Stimulated activated CD4-positive, alpha-beta T cell treated with anti-CD3 and anti-CD28 coated beads, Interleukin-2, amount 100 ng/mL, for 48 hours (primary cell): ENCODE measurements around the gene CDC45.

Experiments
- DNase-seq, 2 donors: peaks; one replicate each; pipeline ENCODE4 v3.0.0-alpha.2; 2020

Gene CDC45

DNA sequence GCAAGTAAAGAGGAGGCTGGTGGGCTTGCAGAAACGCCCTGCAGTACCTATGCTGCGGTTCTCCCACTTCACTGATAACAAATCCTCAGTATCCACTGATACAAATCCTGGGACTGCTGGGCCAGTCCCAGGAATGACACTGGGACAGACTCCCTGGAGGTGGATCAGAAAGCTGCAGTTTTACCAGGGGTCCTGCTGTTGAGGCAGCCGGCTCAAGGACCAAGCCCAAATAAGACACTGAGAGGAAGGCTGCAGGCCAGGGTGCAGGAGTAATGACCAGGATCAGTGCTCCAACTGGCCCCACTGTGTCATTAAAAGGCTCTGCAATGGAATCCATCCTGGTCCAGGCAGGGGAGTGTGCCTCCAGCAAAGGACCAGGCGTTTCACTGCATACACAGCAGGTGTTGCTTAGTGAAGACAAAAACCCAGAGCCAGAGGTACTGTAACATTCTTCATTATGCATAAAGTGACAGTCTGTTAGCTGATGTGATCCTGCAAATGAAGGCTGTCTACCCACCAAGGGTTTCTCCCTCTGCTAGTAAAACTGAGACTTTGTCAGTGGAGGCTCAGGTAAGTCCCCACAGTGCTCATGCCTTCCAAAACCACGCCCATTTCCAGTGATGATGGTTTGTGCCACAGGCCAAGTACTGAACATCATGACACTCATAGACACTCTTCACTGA is 30.8 kb upstream of the CDC45 start:
- peak; percentile 46 to 52 for DNase-seq

DNA sequence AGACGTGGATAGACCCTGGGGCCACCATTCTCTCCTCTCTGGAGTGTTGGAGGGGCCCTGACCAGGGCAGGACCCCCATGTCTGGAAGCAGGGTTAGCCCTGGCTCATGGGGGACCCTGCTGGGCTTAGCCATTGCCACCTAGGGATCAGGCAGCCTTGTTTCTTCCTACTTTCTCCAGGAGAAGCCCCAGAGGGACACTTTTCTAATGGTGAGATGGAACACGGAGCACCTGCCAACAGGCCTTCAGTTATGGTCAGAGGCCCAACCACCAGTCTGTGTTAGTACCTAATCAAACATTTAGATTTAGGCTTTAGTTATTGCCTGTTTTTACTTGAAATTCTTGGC is 30.3 kb upstream of the CDC45 start:
- DNase-seq: no peak

DNA sequence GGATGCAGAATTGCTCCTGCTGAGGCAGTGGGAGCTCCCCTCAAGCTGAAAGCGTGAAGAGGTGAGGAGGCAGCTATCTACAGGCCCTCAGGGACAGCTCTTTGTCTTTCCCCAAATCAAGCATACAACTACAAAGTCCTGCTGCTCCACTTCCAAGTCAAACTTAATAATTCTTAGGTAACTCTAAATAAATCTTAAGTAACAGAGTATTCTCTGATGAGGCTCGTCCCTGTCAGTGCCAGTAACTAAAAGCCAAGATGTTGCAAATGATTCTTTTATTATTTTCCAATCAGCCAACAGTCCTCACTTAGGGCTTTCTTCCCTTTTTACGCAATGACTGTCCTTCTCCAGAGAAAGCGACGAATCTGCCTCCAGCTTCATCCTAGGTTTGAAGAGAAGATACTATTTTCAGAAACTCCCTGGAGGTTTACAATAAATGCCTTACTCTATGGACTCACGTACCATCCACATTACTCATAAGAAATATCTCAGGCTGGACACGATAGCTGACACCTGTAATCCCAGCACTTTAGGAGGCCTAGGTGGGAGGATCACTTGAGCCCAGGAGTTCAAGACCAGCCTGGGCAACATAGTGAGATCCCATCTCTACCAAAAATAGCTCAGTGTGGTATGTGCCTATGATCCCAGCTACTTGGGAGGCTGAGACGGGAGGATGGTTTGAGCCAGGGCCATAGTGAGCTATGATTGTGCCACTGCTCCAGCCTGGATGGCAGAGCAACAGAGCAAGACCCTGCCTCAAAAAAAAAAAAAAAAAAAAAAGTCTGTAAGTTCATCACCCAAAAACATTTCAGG is 29.2 kb upstream of the CDC45 start:
- DNase-seq: no peak

DNA sequence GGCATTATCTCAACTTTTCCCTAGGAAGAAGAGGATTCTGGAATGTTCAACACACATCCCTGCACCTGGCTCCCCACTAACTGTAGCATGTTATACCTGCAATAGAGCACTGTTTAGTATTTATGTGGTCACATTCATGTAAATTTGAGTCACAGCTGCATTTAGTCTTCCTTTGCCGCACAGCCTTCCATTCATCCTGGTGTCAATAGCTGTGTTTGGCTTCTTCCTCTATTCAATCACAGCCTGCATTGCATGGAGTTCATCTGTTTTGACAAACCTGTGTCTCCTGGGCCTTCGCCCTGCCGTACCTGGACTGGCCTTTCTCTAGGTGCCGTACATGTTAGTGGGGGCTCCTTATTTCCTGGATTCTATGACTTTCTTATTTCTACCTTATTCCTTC is 28.1 kb upstream of the CDC45 start:
- no peak for DNase-seq

DNA sequence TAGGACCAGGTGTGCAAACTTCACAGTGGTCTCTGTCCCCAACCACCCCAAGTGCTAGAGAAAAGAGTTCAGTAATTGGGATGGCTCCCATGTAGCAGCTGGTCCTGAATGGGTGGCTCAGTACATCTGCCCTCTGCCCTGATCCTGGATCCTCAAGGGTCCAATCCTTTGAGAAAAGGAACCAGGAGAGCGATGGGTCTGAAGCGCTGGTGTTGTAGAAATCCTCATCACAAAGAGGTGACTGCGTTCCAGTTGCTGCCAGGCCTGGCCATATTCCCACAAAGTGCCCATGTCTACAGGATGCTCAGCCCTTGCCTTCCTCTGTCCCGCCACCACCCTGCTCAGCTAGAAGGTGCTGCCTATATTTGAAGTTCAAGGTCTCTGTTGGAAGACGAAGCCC is 26.0 kb upstream of the CDC45 start:
- DNase-seq: no peak

DNA sequence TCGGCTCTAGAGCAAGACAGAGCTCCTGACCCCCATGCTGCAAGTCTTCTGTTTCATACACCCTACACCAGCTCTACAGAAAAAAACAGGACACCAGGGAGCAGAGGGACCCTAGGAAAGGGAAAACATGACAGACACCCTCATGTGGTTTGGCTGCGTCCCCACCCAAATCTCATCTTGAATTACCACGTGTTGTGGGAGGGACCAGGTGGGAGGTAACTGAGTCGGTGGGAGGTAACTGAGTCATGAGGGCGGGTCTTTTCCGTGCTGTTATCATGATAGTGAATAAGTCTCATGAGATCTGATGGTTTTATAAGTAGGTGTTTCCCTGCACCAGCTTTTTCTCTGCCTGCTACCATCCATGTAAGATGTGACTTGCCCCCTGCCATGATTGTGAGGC is 25.6 kb upstream of the CDC45 start:
- no peak for DNase-seq

DNA sequence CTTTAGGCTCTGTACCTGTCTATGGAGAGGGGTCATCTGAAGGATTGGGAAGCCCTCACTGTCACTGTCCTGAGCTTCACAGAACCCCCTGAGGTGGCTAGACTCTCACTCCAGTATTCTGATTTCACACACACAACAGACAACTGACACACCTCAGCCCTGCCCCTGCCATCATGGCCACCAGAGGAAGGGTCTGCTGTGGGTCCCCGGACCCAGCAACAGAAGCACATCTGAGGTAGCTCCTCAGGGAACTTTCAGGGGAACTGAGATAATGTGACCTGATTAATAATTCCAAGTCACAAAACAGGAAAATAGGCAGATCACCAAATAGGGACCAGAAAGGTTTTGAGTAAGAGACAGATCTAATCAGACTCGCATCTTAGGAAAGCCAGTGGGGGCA is 24.7 kb upstream of the CDC45 start:
- DNase-seq: no peak

DNA sequence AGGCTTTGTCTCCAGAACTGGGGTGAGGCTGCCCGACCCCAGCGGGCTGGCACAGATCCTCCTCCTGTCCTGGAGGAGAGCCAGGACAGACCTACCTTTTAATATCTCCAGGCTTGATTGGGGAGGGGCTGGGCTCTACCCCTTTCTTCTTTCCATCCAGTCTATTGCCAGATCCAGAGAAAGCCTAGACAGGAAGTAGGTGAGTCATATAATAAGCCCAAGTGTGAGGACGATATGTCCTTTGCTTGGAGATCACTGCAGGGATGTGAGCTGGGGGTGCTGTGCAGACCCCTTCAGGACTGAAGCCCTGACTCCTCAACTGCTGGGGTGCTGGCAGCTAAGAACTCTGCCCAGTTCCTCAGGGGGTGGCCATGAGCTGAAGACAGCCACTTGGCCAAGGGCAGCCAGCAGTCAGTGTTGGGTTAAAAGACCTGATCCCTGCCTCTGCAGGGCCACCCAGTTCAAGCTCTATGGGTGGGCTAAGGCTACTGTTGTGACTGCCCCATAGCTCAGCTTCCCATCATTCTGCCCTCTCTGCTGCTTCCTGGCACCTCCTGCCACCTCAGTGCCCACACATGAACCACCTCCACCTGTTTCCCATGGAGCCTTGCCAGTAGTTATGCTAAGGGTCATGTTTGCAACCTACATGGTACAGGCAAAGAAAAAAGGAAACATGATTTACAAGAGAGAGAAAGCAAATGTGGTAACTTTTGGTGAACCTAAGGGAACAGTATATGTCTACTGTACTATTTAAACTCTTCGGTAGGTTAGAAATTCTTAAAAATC is 23.9 kb upstream of the CDC45 start:
- no peak for DNase-seq

DNA sequence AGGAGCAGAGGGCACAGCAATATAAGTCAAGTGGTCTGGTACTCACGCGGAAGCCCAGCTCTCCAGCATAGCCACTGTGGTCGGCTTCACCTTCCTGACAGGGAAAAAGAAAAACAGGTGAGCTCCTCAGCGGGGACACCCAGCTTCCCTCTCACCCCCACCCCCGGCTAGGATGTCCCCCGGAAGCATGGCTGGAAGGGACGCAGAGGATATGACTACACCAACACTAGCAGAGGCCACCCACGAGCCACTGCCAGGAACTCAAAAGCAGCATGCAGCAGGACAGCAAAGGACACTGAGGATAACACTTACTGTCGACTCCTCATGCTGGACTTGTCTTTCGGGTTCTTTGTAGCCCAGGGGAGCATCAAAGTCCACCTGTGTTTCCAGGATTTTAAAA is 23.2 kb upstream of the CDC45 start:
- no peak for DNase-seq

DNA sequence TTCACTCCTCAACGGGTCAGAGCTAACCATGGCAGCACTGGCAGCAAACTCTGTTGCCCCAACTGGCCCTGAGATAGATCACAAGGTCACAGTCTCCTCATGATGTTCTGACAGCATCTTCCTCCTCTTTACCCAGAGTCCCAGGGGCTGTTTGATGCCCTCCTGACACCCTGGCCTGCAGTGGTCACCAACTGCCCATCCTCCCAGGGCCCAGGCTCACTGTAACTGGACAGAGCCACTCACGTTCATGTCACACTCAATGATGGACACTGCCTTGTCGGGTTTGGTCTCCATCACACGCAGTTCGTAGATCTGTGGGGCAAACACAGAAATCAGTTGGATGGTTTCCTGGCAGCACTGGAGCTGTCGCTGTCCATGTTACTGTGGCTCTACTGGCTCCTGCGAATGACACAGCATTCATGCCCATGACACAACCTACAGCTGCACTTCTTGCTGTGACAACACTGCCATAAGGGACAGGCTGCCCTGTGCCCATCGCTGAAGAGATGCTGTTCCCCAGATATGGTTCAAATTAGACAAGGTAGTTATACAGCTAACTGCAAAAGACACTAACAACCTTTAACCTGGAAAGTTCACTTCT is 21.8 kb upstream of the CDC45 start:
- DNase-seq: no peak

DNA sequence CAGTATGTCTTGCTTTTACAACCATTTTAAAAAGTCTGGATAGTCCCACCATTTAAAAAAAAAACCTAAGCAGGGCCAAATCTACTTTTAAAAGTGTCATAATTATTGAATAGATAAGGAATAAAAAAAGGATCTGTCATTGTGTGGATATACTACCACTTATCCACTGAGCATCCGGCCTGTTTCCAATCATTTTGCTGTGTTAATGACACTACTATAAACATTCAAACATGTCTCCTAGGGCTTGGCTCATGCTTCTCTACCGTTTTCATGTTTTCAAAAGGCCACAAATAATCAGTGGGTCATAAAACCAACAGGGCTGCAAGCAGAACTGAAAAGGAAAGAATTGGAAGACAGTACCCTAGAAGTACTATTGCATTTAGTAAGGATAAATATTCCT is 19.7 kb upstream of the CDC45 start:
- DNase-seq: no peak

DNA sequence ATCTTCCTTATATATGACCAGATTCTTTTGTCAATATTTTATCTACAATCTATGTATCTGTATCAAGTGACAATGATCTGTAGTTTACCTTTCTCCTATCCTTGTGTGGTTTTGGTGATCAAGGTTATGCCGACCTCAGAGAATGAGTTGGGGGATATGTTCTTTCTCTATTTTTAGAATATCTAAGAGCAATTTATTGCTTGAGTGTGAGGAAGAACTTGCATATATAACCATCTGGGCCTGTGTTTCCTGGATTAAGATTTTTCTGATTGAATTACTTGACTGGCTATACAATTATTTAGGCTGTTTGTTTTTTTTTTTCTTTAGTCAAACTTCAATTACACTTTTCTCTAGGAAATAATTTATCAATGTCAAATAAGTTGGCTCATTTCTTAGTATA is 18.2 kb upstream of the CDC45 start:
- DNase-seq: no peak

DNA sequence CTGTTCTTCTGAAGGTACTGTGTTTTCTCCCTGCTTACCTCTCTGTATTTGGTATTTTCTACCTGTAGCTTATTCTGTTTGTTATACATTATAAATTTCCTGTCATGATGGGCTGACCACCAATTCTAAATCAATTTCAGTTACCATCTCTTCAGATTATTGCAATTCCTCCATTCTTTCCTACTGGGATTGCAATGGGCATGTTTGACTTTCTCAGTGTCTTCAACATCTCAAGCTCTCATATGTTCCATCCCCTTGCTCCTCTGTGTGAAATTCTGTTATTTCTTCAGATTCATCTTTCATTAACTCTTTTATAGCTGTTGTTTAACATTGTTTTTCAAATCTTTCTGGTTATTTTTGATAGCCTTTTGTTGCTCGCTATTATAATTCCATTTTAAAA is 16.7 kb upstream of the CDC45 start:
- no peak for DNase-seq

DNA sequence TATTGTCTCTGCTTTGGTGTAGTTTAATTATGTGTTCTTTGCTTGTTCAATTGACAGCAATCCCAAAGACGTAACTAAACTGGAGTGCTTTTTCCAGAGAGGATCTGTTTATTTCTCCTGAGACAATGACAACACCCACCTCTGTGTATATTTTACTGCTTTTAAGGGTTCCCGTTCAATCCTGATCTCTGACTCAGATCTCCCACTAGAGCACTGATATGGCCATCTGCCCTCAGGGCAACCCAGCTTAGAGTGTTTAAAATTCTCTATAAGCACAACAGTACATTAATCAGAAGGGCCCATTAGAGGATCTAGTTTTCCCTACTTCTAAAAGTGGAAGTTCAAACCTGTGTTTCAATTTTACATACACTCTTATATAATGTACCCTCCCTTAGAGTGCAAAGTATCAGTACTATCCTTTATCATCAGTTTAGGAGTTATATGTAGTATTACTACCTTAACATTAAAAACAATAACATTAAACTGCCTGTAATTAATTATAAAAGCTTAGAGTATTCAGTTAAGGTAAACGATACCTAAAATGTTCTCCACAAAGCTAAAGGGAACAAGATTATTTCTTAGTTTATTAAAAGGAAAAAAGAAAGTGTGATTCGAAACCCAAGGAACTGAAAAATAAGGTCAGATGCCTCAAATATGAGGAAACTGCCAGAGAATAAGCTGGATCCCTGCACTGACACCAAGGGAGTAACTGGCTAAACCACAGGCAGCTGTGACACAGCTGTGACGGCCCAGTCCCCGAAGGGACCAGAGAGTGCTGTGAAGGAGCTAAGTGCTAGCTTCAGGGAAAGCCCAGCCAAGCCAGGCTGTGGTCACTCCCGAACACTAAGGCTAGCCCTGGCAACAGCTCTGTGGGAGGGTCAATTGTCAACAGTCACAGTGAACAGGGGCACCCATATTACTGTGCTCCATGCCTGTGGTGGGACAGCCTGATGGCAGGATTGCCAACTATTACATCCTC is 15.9 kb upstream of the CDC45 start:
- DNase-seq: no peak

DNA sequence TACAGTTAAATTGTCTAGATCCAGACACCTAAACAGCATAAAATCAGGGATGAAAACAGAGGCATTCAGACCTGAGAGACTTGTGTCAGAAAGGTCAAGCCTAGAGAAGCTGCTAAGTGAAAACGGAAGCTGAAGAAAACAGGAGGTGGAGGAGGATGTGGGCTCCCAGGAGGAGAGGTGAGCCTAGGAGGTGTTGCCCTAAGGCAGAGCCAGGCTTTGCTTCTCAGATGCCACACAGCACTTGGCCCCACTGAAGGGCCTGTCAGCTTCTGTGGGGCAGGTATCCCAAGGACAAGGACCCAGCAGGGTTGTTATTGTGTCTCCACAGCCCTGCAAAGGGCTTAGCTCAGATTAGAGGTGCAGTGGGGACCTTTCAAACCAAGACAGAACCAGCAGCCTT is 15.2 kb upstream of the CDC45 start:
- DNase-seq: no peak

DNA sequence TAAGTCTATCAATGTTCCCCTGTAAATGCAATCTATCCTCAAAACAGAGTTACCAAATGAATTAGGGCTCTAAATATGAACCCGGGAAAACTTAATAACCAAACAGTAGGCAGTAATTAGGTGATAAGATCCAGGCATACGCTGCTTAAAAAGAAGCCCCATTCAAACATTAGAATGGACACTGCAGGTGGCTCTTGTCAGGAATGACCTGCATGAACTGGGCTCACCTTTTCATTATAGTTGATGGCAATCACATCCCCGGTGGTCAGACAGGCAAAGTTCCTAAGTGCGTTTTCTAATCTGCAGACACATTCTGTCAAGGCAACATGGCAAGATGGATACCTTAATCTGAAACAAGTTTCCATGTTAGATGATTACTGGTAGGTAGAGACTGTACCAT is 14.7 kb upstream of the CDC45 start:
- no peak for DNase-seq

DNA sequence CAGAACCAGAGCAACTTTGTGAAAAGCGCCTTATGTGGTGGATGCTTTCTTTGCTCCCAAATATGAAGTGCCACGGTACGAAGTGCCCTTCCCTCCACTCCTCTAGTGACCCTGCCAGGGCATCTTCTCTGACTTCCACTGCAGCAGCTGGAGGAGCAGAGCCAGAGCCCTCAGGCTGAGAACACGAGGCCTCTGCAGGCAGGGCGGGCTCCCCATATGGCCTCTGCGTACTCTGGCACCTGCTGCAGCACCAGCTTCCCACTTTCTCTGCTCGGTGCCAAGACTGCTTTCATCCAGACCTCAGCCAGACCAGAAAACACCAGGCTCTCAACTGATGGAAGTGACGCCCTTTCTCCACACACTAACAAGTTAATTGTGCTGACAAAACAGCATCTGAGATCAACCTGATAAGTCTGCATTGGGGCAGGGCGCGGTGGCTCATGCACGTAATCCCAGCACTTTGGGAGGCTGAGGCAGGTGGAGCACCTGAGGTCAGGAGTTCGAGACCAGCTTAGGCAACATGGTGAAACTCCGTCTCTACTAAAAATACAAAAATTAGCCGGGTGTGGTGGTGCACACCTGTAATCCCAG is 13.5 kb upstream of the CDC45 start:
- no peak for DNase-seq

DNA sequence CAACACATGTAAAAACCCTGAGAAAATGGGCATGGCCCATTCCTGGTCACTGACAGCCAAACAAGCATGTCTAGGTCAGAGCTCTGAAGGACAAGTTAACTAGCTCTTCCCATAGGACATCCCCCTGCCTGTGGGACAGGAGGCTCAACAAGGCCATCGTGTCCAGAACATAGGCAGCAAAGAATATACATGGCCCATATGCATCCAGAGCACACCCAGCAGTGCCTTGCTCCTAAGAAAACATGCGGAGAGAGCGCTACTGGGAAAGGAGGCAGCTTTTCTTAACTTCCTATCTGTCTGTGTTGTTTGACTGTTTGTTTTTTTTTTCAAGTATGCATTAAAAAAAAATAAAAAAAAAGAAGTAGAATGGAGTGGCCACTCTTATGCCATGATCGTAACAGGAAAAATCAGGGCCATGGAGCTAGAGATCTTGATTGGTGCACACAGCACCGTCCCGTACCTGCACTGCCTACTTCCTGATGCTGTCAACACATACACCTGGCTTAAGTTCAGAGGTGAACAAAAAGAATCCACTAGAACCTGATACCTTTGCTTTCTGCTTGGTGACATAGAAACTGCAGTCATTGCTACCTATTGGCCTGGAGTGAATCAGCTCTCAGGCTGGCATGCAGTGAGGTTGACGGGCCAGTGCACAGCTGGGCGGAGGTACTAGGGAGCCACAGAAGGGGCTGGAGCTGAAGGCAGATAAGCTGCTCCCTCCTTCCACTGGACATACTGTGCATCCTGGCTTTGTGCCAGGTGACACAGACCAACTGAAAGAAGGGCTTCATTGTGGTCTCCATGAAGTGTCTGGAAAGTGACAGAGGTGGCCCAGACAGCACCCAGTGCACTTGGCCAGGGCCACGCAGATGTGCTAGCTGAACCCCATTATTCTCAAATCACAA is 12.6 kb upstream of the CDC45 start:
- DNase-seq: no peak

DNA sequence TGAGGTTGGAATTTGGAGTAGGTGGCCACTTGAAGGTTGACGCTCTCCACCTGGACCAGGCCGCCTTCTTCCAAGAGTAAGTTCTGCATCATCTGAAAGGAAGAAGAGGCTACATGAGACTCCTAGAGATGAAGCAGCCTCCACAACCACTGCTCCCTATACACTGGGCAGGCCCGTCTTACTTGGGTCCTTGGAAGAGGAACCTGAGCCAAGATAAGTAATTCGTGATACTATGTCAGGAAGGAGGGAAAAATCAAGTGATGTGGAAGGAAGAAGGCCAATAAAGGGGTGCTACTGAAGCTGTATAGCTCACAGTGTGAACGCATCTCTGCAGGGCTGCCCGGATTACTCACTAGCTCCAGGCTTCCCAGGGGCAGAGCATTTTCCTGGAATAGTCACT is 11.8 kb upstream of the CDC45 start:
- no peak for DNase-seq

DNA sequence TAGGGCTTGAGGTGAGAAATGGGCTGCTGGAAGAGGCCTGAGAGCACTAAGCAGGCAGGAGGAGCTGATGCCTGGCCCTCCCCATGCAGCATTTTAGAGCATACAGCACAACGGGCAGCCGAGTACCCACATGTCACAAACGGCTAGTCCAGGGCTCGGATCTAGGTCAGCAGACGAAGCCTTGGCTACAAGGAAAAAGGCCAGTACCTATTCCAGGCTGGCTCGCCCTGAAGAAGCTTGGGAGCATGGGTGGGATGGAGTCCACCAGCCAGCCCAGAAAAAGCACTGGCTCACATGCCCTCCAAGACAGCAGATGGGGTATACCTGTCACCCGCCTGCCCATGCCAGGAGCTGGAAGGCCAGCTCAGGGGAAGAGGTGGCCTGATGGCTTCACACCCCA is 10.3 kb upstream of the CDC45 start:
- no peak for DNase-seq

DNA sequence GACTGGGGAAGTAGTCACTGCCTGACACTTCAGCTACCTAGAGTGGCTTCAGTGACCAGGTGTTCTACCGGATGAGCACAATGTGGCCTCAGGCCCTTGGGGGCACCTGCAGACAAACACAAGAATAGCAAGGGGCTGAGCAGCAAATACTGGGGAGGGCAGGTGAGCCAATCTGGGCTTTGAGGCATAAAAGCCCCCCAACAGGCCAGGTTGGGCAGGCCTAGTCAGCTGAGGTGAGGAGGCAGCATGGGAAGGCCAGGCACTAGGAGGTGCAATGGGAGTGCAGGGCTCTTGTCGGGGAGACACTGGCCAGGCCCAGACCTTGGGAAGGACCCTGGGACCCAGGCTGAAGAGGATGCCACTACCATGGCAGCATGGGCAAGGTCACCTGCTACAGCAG is 9.7 kb upstream of the CDC45 start:
- no peak for DNase-seq
